Gastrocnemius medialis (tissue), 4 donors: ENCODE data around the gene PLA2G5. TPM values are rescaled to one million over a fixed set of nuclear protein-coding genes. Genes with fewer than 3 reads are reported as not detected.

Experiments
- ATAC-seq, 2 donors: fragments of 150-250 bp; one replicate each; pipeline ENCODE4 v1.9.1; 2016
- DNase-seq, 2 donors: peaks; one replicate each; pipeline ENCODE4 v3.0.0-alpha.2; 2019
- H3K27ac ChIP-seq, 4 donors: fragments of 200-600 bp; sonication (generic); 1 replicate in 1 of 4; 2 replicates in 3 of 4; pipeline ENCODE4 v1.5.1; 2016 to 2018; ENCODE audit warnings: mild to moderate bottlenecking in 2 of 4, moderate library complexity in 1 of 4
- H3K27me3 ChIP-seq, 3 donors: fragments of 200-600 bp; sonication (generic) in 2 of 3; 1 replicate in 1 of 3; 2 replicates in 2 of 3; pipeline versions ENCODE4 v1.5.1 to v1.6.0; 2016 to 2019; ENCODE audit warnings: mild to moderate bottlenecking in 1 of 3, moderate library complexity in 1 of 3
- H3K36me3 ChIP-seq, 2 donors: fragments of 200-600 bp; sonication (generic) in 1 of 2; one replicate each; pipeline ENCODE4 v1.5.1; 2017 to 2018
- H3K4me1 ChIP-seq, 2 donors: fragments of 200-600 bp; sonication (generic) in 1 of 2; one replicate each; pipeline ENCODE4 v1.5.1; 2016 to 2017; ENCODE audit warnings: mild to moderate bottlenecking in 2 of 2
- H3K4me3 ChIP-seq, 4 donors: fragments of 200-600 bp; sonication (generic) in 3 of 4; 1 replicate in 1 of 4; 2 replicates in 3 of 4; pipeline ENCODE4 v1.5.1; 2016 to 2019; ENCODE audit warnings: mild to moderate bottlenecking in 2 of 4
- H3K9me3 ChIP-seq, 3 donors: fragments of 200-600 bp; sonication (generic) in 2 of 3; 1 replicate in 1 of 3; 2 replicates in 2 of 3; pipeline ENCODE4 v1.5.1; 2016 to 2019
- CTCF ChIP-seq, 5 experiments: fragments of 450-650 bp in 3 of 5; fragments of 200-600 bp in 2 of 5; sonication (generic) in 2 of 5; IDR thresholded peaks in 4 of 5; conservative IDR thresholded peaks in 1 of 5; 1 replicate in 4 of 5; 2 replicates in 1 of 5; pipeline ENCODE4 v1.5.1; 2016 to 2019; ENCODE audit warnings: antibody characterized with exemption in 5 of 5, mild to moderate bottlenecking in 3 of 5, moderate library complexity in 3 of 5
- POLR2A ChIP-seq, 2 donors: fragments of 450-650 bp; IDR thresholded peaks; one replicate each; pipeline ENCODE4 v1.6.1; 2017; ENCODE audit warnings: antibody characterized with exemption in 2 of 2, mild to moderate bottlenecking in 2 of 2, moderate library complexity in 2 of 2
- in situ Hi-C, 4 donors: fragments of 200-750 bp; cut with MboI; loops; one replicate each; pipeline versions ENCODE4 v1.15.0 to v1.8.0; 2017; ENCODE audit warnings: low sequenced_read_pairs in 4 of 4
- intact Hi-C: fragments of 100-400 bp; cut with DNase I; formaldehyde crosslinking; loops from one replicate; pipeline ENCODE4 v1.15.1; 2023; ENCODE audit warnings: low total_unique reads
- total RNA-seq, 4 donors: library from RNA; depleted of rRNA; stranded (reverse); fragments of >200 nt; gene quantifications; one replicate each; pipeline versions ENCODE4 v1.1.0 to v1.2.3, GENCODE V29; 2016

PLA2G5 gene
- total RNA-seq, 4 donors from 2014 or later: not detected

GRCh38 chr1:20063861-20064292 lies 6.1 kb upstream of the PLA2G5 start:
- no peak overlapping the region for H3K27ac ChIP-seq
- intact Hi-C loops (no loop called here), in situ Hi-C loops (no loop called here)
- ATAC-seq: no peak
- H3K4me3 ChIP-seq: no peak overlapping the region
- H3K4me1 ChIP-seq: no peaks in the 10 kb centered on the region
- TF ChIP-seq POLR2A (IDR thresholded peaks at IDR 0.05) (no peak), CTCF (IDR thresholded peaks at IDR 0.05 in 4 of 5, conservative IDR thresholded peaks at IDR 0.05 in 1 of 5) (no peak)
- no peaks in the 10 kb centered on the region for H3K27me3 ChIP-seq
- no peaks in the 10 kb centered on the region for H3K9me3 ChIP-seq
- DNase-seq: no peak
- H3K36me3 ChIP-seq: no peaks in the 10 kb centered on the region

DNA sequence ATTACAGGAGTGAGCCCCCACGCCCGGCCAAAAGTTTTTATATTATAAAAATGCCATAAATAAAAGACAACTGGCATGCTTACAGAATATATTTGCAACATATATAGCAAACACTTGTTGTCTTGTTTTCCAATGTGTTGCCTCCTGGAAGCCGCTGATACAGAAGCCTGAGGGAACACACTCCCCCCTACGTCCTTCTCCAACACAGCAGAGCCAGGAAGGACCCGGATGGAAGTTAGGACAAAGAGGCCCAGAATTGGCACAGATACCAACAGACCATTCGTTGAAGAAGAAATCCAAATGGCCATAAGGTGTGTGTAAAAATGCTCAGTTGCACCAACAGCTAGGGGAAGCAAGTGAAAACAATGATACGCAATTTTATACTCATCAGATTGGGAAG lies 1.3 kb upstream of the PLA2G5 start:
- Histone ChIP-seq H3K27me3 (no peaks in the 10 kb centered on the region), H3K4me3 (no peak overlapping the region), H3K36me3 (no peaks in the 10 kb centered on the region), H3K9me3 (no peaks in the 10 kb centered on the region), H3K4me1 (peaks cover 10 to 12% of the 10 kb centered on the region in 2 donors), H3K27ac (no peak overlapping the region)
- in situ Hi-C loops: no loop called here
- ATAC-seq (no peak), DNase-seq (no peak)
- intact Hi-C loops: no loop called here
- TF ChIP-seq CTCF (IDR thresholded peaks at IDR 0.05 in 4 of 5, conservative IDR thresholded peaks at IDR 0.05 in 1 of 5) (no peak), POLR2A (IDR thresholded peaks at IDR 0.05) (no peak)

DNA sequence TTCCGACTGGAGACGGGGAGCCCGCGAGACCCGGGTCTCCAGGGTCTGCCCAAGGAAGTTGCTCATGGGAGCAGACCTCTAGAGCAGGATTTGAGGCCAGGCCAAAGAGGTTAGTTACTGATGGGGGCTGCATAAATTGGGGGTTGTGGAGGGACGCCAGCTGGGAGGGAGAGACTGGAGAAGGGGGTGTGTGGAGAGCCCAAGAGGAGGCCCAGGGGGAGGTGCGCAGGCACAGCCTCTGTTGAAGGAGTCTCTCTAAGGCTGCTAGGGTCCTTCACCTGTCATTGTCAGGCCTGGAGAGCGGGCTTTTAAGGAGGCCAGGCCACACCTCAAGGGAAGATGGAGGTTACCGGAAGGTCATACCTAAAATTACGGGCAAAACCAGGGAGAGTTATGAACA lies 363 bp downstream of the PLA2G5 start:
- Histone ChIP-seq H3K36me3 (no peaks in the 10 kb centered on the region), H3K27me3 (no peaks in the 10 kb centered on the region), H3K27ac (no peak overlapping the region), H3K9me3 (no peaks in the 10 kb centered on the region), H3K4me3 (no peak overlapping the region), H3K4me1 (peaks cover 10 to 12% of the 10 kb centered on the region in 2 donors)
- intact Hi-C loops: no loop called here
- TF ChIP-seq POLR2A (IDR thresholded peaks at IDR 0.05): no peak
- TF ChIP-seq CTCF (IDR thresholded peaks at IDR 0.05 in 4 of 5, conservative IDR thresholded peaks at IDR 0.05 in 1 of 5): no peak
- ATAC-seq (no peak), DNase-seq (no peak)
- in situ Hi-C loops: no loop called here

DNA sequence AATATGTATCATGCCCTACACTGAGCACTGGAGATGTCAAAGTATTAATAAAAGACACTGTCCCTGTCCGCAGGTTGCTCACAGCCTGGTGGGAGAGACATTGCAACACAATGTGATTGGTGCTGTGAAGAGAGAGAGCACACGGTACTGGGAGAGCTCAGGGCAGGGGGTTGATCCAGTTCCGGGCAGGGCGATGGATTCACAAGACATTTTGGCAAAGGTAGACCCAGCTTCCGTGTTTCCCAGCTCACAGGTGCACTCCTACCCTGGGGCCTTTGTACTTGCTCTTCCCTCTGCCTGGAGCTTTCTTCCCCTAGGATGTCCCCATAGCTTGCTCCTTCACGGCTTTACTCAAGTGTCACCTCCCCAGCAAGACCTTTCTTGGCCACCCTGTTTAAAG lies 1.4 kb downstream of the PLA2G5 start:
- Histone ChIP-seq H3K4me1 (peaks cover 10 to 12% of the 10 kb centered on the region in 2 donors), H3K27me3 (peaks cover 0 to 3% (median 0%) of the 10 kb centered on the region in 3 donors), H3K27ac (no peak overlapping the region), H3K4me3 (no peak overlapping the region), H3K9me3 (no peaks in the 10 kb centered on the region), H3K36me3 (no peaks in the 10 kb centered on the region)
- intact Hi-C loops (no loop called here), in situ Hi-C loops (no loop called here)
- no peak for DNase-seq
- no peak for ATAC-seq
- no peak for TF ChIP-seq CTCF (IDR thresholded peaks at IDR 0.05 in 4 of 5, conservative IDR thresholded peaks at IDR 0.05 in 1 of 5)
- no peak for TF ChIP-seq POLR2A (IDR thresholded peaks at IDR 0.05)

- Histone ChIP-seq H3K4me1 (peaks cover 10 to 12% of the 10 kb centered on the region in 2 donors), H3K4me3 (no peak overlapping the region), H3K27ac (no peak overlapping the region), H3K27me3 (peaks cover 0 to 7% (median 7%) of the 10 kb centered on the region in 3 donors), H3K36me3 (no peaks in the 10 kb centered on the region), H3K9me3 (no peaks in the 10 kb centered on the region)
- in situ Hi-C loops (no loop called here), intact Hi-C loops (no loop called here)
- DNase-seq (no peak), ATAC-seq (no peak)
- TF ChIP-seq POLR2A (IDR thresholded peaks at IDR 0.05): no peak
- no peak for TF ChIP-seq CTCF (IDR thresholded peaks at IDR 0.05 in 4 of 5, conservative IDR thresholded peaks at IDR 0.05 in 1 of 5)
Observed at GRCh38 chr1:20072771-20073170, 2.8 kb downstream of the PLA2G5 start.
